ENCODE data around the gene AVEN.

AVEN gene

GRCh38 chr15:33846862-33847261 lies 192.1 kb downstream of the AVEN start:
- in situ Hi-C loops (cut with MboI; ENCODE audit: low pct_unique_long_range_greater_than_20kb, low sequenced_read_pairs, unreplicated experiment) = no loop called here
- TF ChIP-seq, protein P1, sequence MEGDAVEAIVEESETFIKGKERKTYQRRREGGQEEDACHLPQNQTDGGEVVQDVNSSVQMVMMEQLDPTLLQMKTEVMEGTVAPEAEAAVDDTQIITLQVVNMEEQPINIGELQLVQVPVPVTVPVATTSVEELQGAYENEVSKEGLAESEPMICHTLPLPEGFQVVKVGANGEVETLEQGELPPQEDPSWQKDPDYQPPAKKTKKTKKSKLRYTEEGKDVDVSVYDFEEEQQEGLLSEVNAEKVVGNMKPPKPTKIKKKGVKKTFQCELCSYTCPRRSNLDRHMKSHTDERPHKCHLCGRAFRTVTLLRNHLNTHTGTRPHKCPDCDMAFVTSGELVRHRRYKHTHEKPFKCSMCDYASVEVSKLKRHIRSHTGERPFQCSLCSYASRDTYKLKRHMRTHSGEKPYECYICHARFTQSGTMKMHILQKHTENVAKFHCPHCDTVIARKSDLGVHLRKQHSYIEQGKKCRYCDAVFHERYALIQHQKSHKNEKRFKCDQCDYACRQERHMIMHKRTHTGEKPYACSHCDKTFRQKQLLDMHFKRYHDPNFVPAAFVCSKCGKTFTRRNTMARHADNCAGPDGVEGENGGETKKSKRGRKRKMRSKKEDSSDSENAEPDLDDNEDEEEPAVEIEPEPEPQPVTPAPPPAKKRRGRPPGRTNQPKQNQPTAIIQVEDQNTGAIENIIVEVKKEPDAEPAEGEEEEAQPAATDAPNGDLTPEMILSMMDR (IDR thresholded peaks at IDR 0.05; ENCODE audit: extremely low read depth, insufficient read depth, missing control alignments) = no peak
- no peak for DNase-seq (ENCODE audit: low spot score)

DNA sequence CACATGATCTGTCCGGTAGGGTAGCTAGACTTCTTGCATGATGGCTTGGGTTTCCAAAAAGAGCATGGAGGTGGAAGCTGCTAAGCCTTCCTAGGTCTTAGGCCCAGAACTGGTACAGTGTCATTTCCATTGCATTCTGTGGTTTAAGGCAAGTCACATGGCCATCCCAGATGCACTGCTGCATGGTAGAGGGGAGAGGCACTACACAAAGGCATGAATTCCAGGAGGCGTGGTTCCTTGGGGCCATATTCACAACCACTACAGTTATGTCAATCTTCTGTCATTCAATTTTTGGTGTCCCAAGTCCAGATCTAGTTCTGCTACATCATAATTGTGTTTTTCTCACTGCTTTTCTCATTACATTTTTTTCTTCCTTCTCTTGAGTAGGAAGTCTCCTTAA lies 192.9 kb downstream of the AVEN start:
- in situ Hi-C loops (cut with MboI; ENCODE audit: low pct_unique_long_range_greater_than_20kb, low sequenced_read_pairs, unreplicated experiment) = no loop called here
- TF ChIP-seq, protein P1 (IDR thresholded peaks at IDR 0.05; ENCODE audit: extremely low read depth, insufficient read depth, missing control alignments) = no peak
- no peak for DNase-seq (ENCODE audit: low spot score)

GRCh38 chr15:33844597-33844996 lies 194.4 kb downstream of the AVEN start:
- in situ Hi-C loops (cut with MboI; ENCODE audit: low pct_unique_long_range_greater_than_20kb, low sequenced_read_pairs, unreplicated experiment) = no loop called here
- TF ChIP-seq, protein P1 (IDR thresholded peaks at IDR 0.05; ENCODE audit: extremely low read depth, insufficient read depth, missing control alignments) = no peak

GRCh38 chr15:33844186-33844585 lies 194.8 kb downstream of the AVEN start:
- in situ Hi-C loops (cut with MboI; ENCODE audit: low pct_unique_long_range_greater_than_20kb, low sequenced_read_pairs, unreplicated experiment) = no loop called here
- TF ChIP-seq, protein P1 (IDR thresholded peaks at IDR 0.05; ENCODE audit: extremely low read depth, insufficient read depth, missing control alignments) = no peak
- no peak for DNase-seq (ENCODE audit: low spot score)

More at GRCh38 chr15:33844597-33844996, 194.4 kb downstream of the AVEN start:
- no peak for DNase-seq (ENCODE audit: low spot score)

- in situ Hi-C loops (cut with MboI; ENCODE audit: low pct_unique_long_range_greater_than_20kb, low sequenced_read_pairs, unreplicated experiment) = no loop called here
- TF ChIP-seq, protein P1 (IDR thresholded peaks at IDR 0.05; ENCODE audit: extremely low read depth, insufficient read depth, missing control alignments) = no peak
- DNase-seq (ENCODE audit: low spot score) = no peak
Observed at GRCh38 chr15:33840615-33841014, 198.4 kb downstream of the AVEN start.

DNA sequence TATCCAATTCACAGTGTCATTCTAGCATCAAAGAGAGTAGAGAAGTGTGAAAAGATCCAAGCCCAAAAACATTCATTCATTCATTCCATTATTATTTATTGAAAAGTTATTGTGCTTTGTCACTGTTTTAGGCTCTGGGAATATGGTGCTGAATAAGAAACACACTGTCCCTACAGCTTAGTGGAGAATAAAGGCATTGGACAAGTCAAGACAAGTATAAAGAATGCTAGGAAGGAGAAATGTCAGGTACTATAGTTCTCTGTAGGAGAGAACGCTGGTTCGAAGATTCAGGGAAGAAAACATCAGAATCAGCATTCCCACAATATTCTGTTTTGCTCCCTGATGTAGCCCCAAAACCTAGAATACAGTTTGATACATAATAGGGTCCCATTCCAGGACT lies 199.5 kb downstream of the AVEN start:
- no peak for DNase-seq (ENCODE audit: low spot score)
- in situ Hi-C loops (cut with MboI; ENCODE audit: low pct_unique_long_range_greater_than_20kb, low sequenced_read_pairs, unreplicated experiment) = no loop called here
- TF ChIP-seq, protein P1 (IDR thresholded peaks at IDR 0.05; ENCODE audit: extremely low read depth, insufficient read depth, missing control alignments) = no peak

- TF ChIP-seq, protein P1 (IDR thresholded peaks at IDR 0.05; ENCODE audit: extremely low read depth, insufficient read depth, missing control alignments) = no peak
- in situ Hi-C loops (cut with MboI; ENCODE audit: low pct_unique_long_range_greater_than_20kb, low sequenced_read_pairs, unreplicated experiment) = no loop called here
- no peak for DNase-seq (ENCODE audit: low spot score)
Observed at GRCh38 chr15:33837294-33837693, 201.7 kb downstream of the AVEN start.

Measured in GM13977 (cell line).